Stimulated activated CD8-positive, alpha-beta memory T cell treated with anti-CD3 and anti-CD28 coated beads, Interleukin-15, amount 100 ng/mL, for 48 hours (primary cell): Measurements from ENCODE around the gene HDAC3.

Source experiments
- DNase-seq, 2 donors: peaks; one replicate each; pipeline ENCODE4 v3.0.0-alpha.2; 2020; ENCODE audit warnings: low read depth in 2 of 2

HDAC3 gene

GRCh38 chr5:141602606-141603005 lies 34.0 kb downstream of the HDAC3 start:
- no peak for DNase-seq

GRCh38 chr5:141598391-141599345 lies 38.0 kb downstream of the HDAC3 start:
- no peak for DNase-seq

GRCh38 chr5:141597814-141598213 lies 38.8 kb downstream of the HDAC3 start:
- DNase-seq, result no peak

- DNase-seq, result no peak
Measured at GRCh38 chr5:141597394-141597793, 39.3 kb downstream of the HDAC3 start.

GRCh38 chr5:141596867-141597266 lies 39.8 kb downstream of the HDAC3 start:
- DNase-seq, result no peak

- no peak for DNase-seq
Measured at GRCh38 chr5:141590127-141590526, 46.5 kb downstream of the HDAC3 start.

- DNase-seq, result no peak
Measured at GRCh38 chr5:141586246-141586645, 50.4 kb downstream of the HDAC3 start.

GRCh38 chr5:141585594-141585993 lies 51.1 kb downstream of the HDAC3 start:
- DNase-seq, result no peak

- DNase-seq, result no peak
Measured at GRCh38 chr5:141574122-141574510, 62.5 kb downstream of the HDAC3 start.

GRCh38 chr5:141573489-141574121 lies 63.0 kb downstream of the HDAC3 start:
- no peak for DNase-seq
